Eye (tissue), 1 donor: ENCODE results near the gene TNFRSF17.

Experiments used
- DNase-seq: peaks from one replicate; pipeline ENCODE4 v3.0.0-alpha.2; 2015

The TNFRSF17 gene

GRCh38 chr16:11972128-11972527 lies 7.1 kb downstream of the TNFRSF17 start:
- no peak for DNase-seq

GRCh38 chr16:11973070-11973469 lies 8.1 kb downstream of the TNFRSF17 start:
- no peak for DNase-seq

- DNase-seq: peak; percentile 50
Measured at GRCh38 chr16:11976850-11977375, 11.9 kb downstream of the TNFRSF17 start.

- DNase-seq: peak; percentile 11
Measured at GRCh38 chr16:11977376-11978041, 12.5 kb downstream of the TNFRSF17 start.

- no peak for DNase-seq
Measured at GRCh38 chr16:11978080-11978479, 13.1 kb downstream of the TNFRSF17 start.

- no peak for DNase-seq
Measured at GRCh38 chr16:11979013-11979672, 14.1 kb downstream of the TNFRSF17 start.

GRCh38 chr16:11980136-11980844 lies 15.3 kb downstream of the TNFRSF17 start:
- DNase-seq: no peak

- DNase-seq: no peak
Measured at GRCh38 chr16:11985250-11985649, 20.2 kb downstream of the TNFRSF17 start.

GRCh38 chr16:11986521-11987057 lies 21.6 kb downstream of the TNFRSF17 start:
- no peak for DNase-seq

- DNase-seq: no peak
Measured at GRCh38 chr16:11988258-11988978, 23.4 kb downstream of the TNFRSF17 start.

- peak; percentile 15 for DNase-seq
Measured at GRCh38 chr16:11990702-11991390, 25.8 kb downstream of the TNFRSF17 start.

- no peak for DNase-seq
Measured at GRCh38 chr16:11992008-11992584, 27.1 kb downstream of the TNFRSF17 start.

- DNase-seq: no peak
Measured at GRCh38 chr16:11992586-11993524, 27.8 kb downstream of the TNFRSF17 start.

GRCh38 chr16:11994143-11995119 lies 29.4 kb downstream of the TNFRSF17 start:
- DNase-seq: no peak

- DNase-seq: no peak
Measured at GRCh38 chr16:11996433-11997330, 31.7 kb downstream of the TNFRSF17 start.

GRCh38 chr16:12000032-12000431 lies 35.0 kb downstream of the TNFRSF17 start:
- DNase-seq: no peak

GRCh38 chr16:12002447-12003006 lies 37.5 kb downstream of the TNFRSF17 start:
- DNase-seq: no peak

GRCh38 chr16:12006637-12007036 lies 41.6 kb downstream of the TNFRSF17 start:
- no peak for DNase-seq
